GM21723 (cell line): Measurements from ENCODE around the gene ARFGAP2.

ENCODE experiments used
- ATAC-seq: cut with Tn5 transposase; IDR thresholded peaks from one replicate; pipeline ENCODE4 v1.9.1; 2021; ENCODE audit warnings: mild to moderate bottlenecking, moderate library complexity; ENCODE audit not compliant: unreplicated experiment

Gene ARFGAP2

GRCh38 chr11:47172740-47173336, 3.8 kb downstream of the ARFGAP2 start:
- no peak for ATAC-seq

GRCh38 chr11:47171856-47172255, 4.8 kb downstream of the ARFGAP2 start:
- ATAC-seq: no peak

GRCh38 chr11:47171061-47171838, 5.4 kb downstream of the ARFGAP2 start:
- no peak for ATAC-seq

GRCh38 chr11:47166368-47166767, 10.3 kb downstream of the ARFGAP2 start:
- no peak for ATAC-seq

- no peak for ATAC-seq
Measured at GRCh38 chr11:47165253-47165840, 11.3 kb downstream of the ARFGAP2 start.

- no peak for ATAC-seq
Measured at GRCh38 chr11:47164321-47164720, 12.4 kb downstream of the ARFGAP2 start.

- ATAC-seq: no peak
Measured at GRCh38 chr11:47163898-47164297, 12.8 kb downstream of the ARFGAP2 start.

- no peak for ATAC-seq
Measured at GRCh38 chr11:47163193-47163592, 13.5 kb downstream of the ARFGAP2 start.

GRCh38 chr11:47162426-47162825, 14.3 kb downstream of the ARFGAP2 start:
- no peak for ATAC-seq

- ATAC-seq: no peak
Measured at GRCh38 chr11:47161890-47162289, 14.8 kb downstream of the ARFGAP2 start.

- ATAC-seq: peak; percentile 65
Measured at GRCh38 chr11:47161134-47161854, 15.4 kb downstream of the ARFGAP2 start.

- ATAC-seq: no peak
Measured at GRCh38 chr11:47160753-47161133, 15.9 kb downstream of the ARFGAP2 start.

GRCh38 chr11:47158242-47158641, 18.4 kb downstream of the ARFGAP2 start:
- no peak for ATAC-seq

- ATAC-seq: no peak
Measured at GRCh38 chr11:47157805-47158204, 18.9 kb downstream of the ARFGAP2 start.

GRCh38 chr11:47156951-47157350, 19.7 kb downstream of the ARFGAP2 start:
- no peak for ATAC-seq

- no peak for ATAC-seq
Measured at GRCh38 chr11:47156333-47156732, 20.3 kb downstream of the ARFGAP2 start.

- ATAC-seq: no peak
Measured at GRCh38 chr11:47155879-47156278, 20.8 kb downstream of the ARFGAP2 start.

- no peak for ATAC-seq
Measured at GRCh38 chr11:47154616-47155570, 21.8 kb downstream of the ARFGAP2 start.

GRCh38 chr11:47152953-47153950, 23.4 kb downstream of the ARFGAP2 start:
- ATAC-seq: no peak
